SK-N-SH (cell line): Measurements from ENCODE around the gene SPTAN1.

Experiments
- CTCF ChIP-seq: fragments of 200-600 bp; sonication (generic); IDR thresholded peaks from 2 replicates; pipeline ENCODE4 v1.6.1; 2017; ENCODE audit warnings: antibody characterized with exemption, mild to moderate bottlenecking, moderate library complexity
- MAX ChIP-seq: IDR thresholded peaks from 2 replicates; pipeline ENCODE4 v1.4.0; 2012; ENCODE audit warnings: low read depth
- MXI1 ChIP-seq: IDR thresholded peaks from 2 replicates; pipeline ENCODE4 v1.6.1; 2012; ENCODE audit warnings: mild to moderate bottlenecking, low read depth, low read length, improper control_type of control experiment
- POLR2AphosphoS5 ChIP-seq: IDR thresholded peaks from 2 replicates; pipeline ENCODE4 v1.6.1; 2012; ENCODE audit warnings: low read depth, low read length
- REST ChIP-seq: IDR thresholded peaks from 2 replicates; pipeline ENCODE4 v1.6.1; 2012; ENCODE audit warnings: mild to moderate bottlenecking, low read depth, low read length, moderate library complexity
- RFX5 ChIP-seq: IDR thresholded peaks from 2 replicates; pipeline ENCODE4 v1.6.1; 2012; ENCODE audit warnings: mild to moderate bottlenecking, improper control_type of control experiment, low read length
- TAF1 ChIP-seq: IDR thresholded peaks from 2 replicates; pipeline ENCODE4 v1.6.1; 2012; ENCODE audit warnings: low read depth, mild to moderate bottlenecking, low read length, moderate library complexity, borderline replicate concordance

GRCh38 chr9:128540634-128541360 lies 11.6 kb upstream of the SPTAN1 start:
- TF ChIP-seq TAF1 (no peak), CTCF (no peak), POLR2AphosphoS5 (no peak), MAX (no peak), REST (no peak), MXI1 (no peak), RFX5 (no peak)
